NOMO-1 (cell line): ENCODE data around the gene AKAP17A.

Experiments
- DNase-seq, 2 experiments: peaks; one replicate each; lab custom pipeline; 2025; ENCODE audit not compliant: unreplicated experiment in 2 of 2; lab: John Stamatoyannopoulos, UW

The AKAP17A gene

DNA sequence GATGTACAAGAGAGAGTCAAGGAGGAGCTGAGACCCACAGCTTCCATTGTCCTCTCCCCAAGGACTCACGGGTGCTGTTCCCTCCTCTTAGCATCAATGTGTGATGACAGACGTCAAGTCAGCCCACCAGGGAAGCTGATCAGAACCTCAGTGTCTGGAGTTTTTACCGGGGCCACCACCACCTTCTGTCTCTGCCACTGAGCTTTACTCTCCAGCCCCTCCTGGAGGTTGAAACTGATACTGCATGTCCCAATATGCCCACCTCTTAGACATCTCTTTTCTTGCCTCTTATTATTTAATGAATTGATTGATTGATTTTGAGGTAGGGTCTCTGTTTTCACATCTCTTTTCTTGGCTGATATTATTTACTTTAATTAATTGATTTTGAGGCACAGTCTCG, 10.3 kb upstream of the AKAP17A start:
- peak; percentile 83 to 85 for DNase-seq

DNA sequence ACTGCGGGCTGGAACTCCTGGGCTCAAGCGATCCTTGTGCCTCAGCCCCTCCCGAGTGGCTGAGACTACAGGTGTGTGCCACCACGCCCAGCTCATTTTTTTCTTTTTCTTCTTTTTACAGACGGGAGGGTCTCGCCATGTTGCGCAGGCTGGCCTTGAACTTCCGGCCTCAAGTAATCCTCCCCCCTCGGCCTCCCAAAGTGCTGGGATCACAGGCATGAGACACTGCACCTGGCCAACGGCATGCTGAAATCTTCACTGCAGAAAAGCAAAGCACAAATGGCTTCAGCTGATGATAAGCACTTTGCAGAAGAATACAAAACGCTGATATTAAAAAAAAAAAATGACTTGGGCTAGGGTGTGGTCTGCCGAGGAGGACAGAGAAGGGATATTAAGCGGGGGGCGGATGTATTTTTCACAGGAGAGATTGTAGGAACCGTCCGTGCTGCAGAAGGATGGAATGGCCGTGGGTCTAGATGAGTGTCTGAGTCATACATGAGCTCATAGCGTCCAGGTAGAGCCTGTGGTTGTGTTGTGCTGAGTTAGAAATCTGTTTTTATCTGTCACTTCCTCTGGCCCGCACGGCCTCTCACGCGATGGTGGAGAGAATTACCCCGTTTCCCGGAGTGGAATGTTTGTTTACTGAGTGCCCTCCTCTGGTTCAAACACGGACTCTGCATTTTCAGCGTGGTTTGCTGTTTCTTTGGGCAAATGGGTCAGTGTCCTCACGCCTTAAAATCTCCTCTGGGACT, 8.5 kb upstream of the AKAP17A start:
- DNase-seq: peak; percentile 69 to 84

DNA sequence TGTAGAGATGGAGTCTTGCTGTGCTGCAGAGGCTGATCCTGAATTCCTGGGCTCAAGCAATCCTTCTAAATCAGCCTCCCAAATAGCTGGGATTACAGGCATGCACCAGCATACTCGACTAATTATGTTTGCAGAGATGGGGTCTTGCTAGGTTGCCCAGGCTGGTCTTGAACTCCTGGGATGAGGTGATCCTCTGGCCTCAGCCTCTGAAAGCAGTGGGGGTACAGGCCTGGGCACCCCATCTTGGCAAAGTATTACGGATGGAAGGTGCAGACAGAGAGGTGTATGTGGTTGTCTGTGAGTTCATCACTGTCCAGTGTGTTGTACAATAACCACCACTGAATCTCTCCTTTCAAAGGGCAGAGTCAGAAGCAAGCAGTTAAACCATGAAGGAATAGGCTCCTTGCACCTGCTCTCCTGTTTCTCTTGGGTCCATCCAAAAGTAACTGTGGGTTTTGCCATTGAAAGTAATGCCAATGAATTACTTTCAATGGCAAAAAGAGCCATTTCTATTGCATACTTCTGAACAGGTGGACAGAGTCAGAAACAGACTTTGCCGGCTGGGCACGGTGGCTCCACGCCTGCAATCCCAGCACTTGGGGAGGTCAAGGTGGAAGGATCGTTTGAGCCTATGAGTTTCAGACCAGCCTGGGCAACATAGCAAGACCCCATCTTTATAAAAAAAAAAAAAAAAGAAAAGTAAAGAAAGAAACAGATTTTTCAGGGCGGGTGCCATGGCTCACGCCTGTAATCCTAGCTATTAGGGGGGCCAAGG, 7.0 kb upstream of the AKAP17A start:
- no peak for DNase-seq

DNA sequence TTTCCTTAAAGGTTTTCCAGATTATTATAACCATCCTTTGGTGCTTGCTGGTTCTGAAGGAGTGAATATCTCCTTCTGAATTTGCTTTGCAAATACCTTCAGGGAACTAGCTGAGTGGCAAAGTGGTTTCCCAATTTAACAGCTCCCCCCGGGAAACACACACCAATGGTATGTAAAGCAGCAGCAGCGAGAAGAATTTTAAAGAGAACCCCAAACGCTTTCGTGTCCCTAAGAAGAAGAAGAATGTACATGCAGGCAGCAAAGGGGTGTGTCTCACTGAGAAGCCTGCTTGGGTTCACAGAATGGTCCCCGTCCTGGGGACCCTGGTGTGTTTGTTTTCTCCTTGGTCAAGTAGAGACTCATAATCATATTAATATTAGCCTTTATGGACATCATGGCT, 4.2 kb upstream of the AKAP17A start:
- no peak for DNase-seq

DNA sequence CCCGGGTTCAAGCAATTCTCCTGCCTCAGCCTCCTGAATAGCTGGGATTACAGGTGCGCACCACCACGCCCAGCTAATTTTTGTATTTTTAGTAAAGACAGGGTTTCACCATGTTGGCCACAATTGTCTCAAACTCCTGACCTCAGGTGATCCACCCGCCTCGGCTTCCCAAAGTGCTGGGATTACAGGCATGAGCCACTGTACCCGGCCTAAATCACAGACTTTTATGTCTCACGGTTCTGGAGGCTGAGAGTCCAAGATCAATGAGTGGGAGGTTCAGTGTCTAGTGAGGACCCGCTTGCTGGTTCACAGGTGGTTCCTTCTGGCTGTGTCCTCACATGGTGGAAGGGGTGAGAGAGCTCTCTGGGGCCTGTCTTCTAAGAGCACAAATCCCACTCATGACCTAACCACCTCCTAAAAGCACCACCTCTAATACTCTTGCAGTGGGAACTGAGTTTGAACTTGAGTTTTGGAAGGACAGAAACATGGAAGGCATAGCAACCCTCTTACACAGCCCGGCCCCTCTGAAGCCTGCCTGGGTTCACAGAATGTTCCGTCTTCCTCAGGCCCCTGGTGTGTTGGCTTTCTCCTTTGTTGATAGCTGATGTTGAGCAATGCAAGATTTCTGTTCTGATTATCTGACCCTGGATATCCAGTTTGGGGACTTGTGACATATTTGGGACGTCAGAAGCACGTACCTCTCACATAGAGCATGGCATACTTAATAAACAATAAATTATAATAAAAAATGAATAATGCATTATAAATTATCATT, 1.9 kb upstream of the AKAP17A start:
- no peak for DNase-seq

DNA sequence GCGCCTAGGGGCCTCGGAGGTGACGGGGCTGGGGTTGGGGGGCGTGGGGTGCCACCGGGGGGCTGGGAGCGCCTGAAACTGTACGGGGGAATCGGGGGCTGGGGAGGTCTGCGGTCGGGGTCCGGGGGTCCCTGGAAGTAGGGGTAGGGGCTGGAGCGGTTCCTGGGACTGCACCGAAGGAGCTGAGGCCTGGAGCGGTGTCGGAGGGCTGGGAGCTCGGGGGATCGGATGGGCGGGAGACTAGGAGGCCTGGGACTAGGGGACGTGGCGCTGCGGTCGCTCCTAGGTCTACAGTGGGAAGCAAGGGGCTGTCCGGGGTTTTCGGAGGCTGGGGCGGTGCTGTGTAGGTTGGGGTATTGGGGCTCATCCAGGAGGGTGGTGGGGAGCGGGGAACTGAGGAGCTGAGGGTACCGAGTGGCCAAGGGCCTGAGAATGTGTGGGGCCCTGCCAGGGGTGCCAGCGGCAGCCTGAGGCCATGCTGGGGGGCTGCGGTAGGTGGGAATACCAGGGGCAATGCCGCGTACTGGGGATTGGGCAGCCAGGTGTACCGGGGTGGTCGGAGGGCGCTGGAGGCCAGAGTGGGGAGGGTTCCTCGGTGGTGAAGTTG, 562 bp downstream of the AKAP17A start:
- no peak for DNase-seq

DNA sequence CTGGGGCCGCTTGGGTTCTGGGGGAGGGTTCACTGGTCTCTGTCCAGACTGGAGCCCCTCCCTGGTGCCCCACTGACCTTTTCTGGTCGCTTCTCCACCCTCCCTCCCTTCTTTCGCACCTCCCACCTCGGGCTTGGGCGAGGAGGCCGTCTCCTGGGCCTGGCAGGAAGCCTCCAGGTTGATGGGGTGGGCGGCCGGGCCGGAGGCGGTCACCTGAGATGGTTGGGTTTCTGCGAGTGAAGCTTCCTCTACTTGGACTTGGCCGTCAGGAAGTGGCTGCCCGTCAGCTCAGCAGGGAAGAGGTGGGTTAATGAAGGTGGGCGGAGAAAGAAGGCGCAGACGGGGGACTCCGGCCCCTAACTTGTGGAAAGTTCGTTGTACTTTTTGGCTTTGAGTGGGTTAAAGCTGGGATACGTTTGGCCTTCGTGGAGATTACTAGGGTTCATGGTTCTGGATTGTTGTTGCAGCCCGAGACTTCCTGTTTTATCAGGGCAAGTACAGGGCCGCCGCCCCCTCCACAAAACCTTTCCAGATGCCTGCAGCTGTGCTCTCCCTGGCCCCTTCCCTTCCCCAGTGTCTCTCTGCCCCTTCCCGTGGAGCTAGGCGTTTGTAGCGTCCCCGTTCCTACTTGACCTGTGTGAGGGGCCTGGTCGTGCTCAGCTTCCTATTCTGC, 1.2 kb downstream of the AKAP17A start:
- peak; percentile 48 to 60 for DNase-seq

DNA sequence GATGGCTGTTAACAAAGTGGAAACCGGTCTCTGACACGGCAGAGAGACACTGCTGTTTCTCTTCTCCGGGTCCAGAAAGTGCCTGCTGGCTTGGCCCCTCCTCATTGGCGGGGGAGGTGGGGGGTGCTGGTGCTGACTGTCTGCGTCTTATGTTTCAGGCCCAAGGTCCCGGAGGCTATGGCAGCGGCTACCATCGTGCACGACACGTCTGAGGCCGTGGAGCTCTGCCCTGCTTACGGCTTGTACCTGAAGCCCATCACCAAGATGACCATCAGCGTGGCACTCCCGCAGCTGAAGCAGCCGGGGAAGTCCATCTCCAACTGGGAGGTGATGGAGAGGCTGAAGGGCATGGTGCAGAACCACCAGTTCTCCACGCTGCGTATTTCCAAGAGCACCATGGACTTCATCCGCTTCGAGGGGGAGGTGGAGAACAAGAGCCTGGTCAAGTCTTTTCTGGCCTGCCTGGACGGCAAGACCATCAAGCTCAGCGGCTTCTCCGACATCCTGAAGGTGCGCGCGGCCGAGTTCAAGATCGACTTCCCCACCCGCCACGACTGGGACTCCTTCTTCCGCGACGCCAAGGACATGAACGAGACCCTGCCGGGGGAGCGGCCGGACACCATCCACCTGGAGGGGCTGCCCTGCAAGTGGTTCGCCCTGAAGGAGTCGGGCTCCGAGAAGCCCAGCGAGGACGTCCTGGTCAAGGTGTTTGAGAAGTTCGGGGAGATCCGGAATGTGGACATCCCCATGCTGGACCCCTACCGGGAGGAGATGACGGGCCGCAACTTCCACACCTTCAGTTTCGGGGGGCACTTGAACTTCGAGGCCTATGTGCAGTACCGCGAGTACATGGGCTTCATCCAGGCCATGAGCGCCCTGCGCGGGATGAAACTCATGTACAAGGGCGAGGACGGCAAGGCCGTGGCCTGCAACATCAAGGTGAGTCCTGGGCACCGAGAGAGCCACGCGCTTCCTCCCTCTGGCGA, 2.2 kb downstream of the AKAP17A start:
- DNase-seq: no peak

DNA sequence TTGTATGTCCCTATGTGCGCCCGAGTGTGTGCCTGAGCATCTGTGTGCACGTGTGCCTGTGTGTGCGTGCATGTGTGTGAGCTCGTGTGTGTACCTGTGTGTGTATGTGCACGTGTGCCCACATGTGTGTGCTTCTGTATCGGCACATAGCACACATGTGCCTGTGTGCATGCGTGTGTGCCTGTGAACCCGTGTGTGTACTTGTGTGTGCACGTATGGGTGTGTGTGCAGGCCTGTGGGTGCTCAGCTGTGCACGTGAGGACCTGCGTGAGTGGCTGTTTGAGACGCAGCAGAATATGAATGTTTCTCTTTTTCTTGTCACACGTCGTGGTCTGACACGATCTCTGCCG, 4.3 kb downstream of the AKAP17A start:
- DNase-seq: no peak

DNA sequence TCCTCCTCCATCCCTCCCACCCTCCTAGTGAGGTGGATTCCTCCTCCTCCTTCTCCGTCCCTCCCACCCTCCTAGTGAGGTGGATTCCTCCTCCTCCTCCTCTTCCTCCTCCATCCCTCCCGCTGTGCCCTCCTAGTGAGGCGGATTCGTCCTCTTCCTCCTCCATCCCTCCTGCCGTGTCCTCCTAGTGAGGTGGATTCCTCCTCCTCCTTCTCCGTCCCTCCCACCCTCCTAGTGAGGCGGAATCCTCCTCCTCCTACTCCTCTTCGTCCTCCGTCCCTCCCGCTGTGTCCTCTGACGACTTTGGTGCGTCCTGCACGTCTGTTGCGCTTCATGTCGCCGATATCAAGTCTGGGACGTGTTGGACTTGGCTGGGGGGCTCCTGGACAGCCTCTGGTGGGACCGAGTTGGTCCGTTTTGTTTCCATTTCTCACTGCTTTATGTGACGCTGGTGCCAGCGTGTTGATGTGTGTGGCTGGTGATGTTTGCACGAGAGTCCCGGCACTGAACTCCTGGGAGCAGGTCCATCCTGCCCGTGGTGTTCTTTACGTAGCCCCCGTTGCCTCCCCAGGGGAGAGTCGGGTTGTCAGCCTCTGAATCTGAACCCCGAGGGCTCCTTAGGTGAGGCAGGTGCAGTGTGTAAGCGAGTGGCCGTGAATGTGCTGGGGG, 5.4 kb downstream of the AKAP17A start:
- DNase-seq: no peak

DNA sequence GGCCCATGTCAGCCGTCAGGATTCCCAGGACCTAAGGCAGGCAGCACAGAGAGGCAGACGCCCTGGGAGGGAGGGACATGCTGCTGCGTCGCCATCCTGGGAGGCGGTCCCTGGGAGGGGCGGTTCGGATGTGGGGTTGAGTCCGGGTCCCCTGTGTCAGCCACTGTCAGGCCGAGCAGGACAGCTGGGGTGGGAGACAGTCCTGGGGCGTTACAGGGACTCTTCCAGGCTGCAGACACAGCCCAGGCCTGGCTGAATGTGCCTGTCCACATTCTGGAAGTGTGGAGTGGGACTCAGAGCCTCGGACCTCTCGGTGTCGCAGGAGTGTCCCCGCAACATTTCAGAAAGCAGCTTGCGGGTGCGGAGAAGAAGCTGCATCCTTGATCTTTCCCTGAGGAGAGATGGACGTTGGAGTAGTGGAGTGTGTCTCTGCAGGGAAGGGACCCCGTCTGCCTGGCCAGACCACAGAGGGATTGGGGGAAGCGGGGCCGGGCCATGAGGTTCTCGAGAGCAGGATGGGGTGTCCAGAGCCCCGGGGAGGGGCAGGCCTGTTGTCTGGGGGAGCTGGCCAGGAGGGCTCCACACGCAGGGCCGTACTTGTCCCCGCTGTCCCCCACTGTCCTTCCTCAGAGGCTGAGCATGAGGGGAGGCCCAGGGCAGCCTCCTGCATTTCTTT, 6.1 kb downstream of the AKAP17A start:
- DNase-seq: no peak

DNA sequence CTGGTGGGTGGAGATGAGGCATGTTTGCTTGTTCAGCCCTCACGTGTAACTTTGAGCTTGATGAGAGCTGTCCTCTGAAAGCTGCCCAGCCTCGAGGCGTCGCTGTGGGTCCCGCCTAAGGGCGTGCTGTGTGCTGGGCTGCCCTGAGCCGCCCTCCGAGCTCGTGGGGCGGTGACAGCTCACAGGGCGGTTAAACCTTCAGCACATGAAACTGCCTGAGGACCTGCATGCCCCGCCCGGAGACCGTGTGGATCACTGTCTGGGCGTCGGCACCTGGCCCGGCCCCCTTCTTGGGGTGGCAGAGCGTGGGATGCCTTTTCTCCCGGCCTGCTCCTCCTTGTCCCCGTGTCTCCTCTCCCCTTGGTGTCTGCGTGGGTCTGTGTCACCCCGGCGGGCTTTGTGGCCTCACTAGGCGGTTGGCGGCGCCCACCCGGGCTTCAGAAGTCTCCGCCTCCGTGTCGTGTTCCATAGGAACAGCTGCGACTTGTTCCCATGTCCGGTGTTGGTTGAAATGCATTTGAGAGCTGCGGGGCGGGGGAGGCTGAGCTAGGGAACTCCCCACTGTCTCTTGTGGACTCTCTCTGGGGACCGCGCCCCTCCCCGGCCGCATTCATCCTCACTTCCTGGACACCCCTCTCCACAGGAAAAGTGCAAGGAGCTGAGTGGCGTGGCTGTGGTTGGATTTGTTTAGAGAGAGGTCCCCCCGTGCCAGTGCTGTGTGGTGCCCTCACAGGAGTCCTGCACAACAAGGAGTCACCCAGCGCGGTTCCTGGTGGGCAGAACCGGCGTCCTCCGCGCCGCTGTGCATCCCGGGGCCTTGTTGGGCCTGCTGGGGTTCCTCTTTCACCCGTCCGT, 6.8 kb downstream of the AKAP17A start:
- no peak for DNase-seq

DNA sequence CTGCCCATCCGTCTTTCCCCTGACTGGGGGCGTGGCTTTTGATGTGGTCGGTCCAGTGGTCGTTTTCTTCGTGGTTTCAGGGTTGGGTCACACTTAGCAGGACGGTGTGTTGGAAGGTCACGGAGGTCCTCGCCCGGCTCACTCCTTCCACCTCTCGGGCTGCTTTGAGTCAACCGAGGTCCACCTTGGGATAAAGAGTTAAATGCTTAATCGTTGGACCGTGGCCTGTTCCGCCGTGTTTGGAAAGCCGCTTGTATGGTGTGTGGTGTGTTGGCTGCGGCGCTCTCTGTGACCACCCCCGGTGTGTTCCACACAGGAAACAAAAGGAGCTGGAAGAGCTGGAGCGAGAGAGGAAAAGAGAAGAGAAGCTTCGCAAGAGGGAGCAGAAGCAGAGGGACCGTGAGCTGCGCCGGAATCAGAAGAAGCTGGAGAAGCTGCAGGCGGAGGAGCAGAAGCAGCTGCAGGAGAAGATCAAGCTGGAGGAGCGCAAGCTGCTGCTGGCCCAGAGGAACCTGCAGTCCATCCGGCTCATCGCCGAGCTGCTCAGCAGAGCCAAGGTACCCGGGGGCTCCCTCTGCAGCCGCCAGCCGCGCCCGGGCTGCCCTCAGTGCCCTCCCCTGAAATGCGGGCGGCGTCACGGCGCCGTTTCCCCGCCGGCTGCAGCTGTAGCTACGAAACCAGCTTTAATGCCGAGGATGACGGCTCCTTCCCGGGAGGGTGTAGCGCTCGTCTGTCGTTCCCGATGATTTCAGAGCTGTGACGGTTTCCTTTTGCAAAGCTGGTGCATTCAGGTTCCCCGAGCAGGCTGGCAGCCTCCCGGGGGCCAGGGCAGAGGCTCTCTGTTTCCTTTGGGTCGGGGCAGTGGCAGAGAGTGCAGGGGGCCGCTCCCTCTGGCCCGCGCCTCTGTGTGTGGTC, 7.7 kb downstream of the AKAP17A start:
- DNase-seq: no peak

DNA sequence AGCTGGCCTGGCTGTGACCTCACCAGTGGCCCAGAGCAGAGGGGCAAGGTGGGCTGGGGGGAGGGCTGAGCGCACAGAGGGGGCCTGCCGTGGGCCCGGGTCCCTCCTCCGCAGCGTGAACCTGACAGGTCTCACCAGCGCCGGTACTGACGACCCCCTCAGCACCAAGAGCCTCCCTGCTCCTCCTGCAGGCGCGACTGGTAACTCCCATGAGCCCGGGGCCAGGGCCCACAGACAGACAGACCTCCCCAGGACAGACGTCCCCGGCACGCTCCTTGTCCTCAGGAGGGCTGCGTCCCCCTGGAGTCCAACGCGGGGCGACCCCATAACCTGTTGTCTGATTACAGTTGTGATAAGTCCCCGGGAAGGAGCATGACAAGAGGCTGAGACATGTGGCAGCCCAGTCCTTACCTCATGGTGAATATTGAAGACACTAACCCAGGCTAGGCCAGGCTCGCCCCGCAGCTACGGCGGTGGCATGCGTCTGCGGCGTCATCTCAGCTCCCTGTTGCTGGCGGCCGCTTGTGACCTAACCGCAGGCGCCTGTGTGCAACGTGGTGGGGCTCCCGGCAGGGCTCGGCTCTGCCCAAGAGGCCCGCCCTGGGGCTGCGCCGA, 8.5 kb downstream of the AKAP17A start:
- no peak for DNase-seq

DNA sequence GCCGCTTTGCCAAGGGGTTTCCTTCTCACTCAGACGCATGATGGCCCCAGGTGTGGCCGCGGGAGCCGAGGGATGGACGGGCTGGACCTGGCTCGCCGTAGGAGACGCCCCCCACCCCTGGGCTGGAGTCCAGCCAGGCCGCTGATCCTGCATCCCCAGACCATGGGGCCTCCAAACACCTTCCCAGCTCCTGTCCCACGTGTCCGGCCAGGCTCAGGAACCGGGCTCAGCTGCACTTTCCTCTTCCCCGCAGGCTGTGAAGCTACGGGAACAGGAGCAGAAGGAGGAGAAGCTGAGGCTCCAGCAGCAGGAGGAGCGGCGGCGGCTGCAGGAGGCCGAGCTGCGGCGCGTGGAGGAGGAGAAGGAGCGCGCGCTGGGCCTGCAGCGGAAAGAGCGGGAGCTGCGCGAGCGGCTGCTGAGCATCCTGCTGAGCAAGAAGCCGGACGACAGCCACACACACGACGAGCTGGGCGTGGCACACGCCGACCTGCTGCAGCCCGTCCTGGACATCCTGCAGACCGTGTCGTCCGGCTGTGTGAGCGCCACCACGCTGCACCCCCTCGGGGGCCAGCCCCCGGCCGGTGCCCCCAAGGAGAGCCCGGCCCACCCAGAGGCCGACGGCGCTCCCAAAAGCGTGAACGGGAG, 9.1 kb downstream of the AKAP17A start:
- no peak for DNase-seq
